SK-N-SH (cell line): ENCODE results near the gene ARL8A. TPM values are rescaled to one million over a fixed set of nuclear protein-coding genes. Genes with fewer than 3 reads are reported as not detected.

Experiments used
- CTCF ChIA-PET: fragments of 300-600, 350-600 bp; formaldehyde crosslinking; extraction: SDS; loops from one replicate; lab custom pipeline; 2021; lab: Yijun Ruan, JAX
- POLR2A ChIA-PET: fragments of 350-600 bp; sonication (Branson Sonifier 250); formaldehyde crosslinking; extraction: SDS; loops from one replicate; lab custom pipeline; 2020; ENCODE audit warnings: antibody characterized with exemption, inconsistent platforms; lab: Yijun Ruan, JAX
- DNase-seq: peaks from one replicate; pipeline ENCODE4 v3.0.0; 2012
- H2AFZ ChIP-seq: fragments of 200-600 bp; sonication (generic); 2 replicates; pipeline ENCODE4 v1.8.1; 2016; ENCODE audit warnings: antibody characterized with exemption, mild to moderate bottlenecking, low read depth
- H3F3A ChIP-seq: fragments of 200-600 bp; sonication (generic); replicated peaks from 2 replicates; pipeline ENCODE3; 2016; ENCODE audit warnings: antibody characterized with exemption, mild to moderate bottlenecking; ENCODE audit not compliant: insufficient read depth
- H3K27ac ChIP-seq, 2 experiments: fragments of 200-500 bp in 1 of 2; fragments of 200-600 bp in 1 of 2; sonication (Bioruptor generic) in 1 of 2; sonication (generic), shearing (Covaris generic) in 1 of 2; 2 replicates each; pipeline versions ENCODE4 v1.5.1 to v1.6.1; 2014 to 2016; ENCODE audit warnings: low read depth in 2 of 2, inconsistent platforms in 1 of 2, low read length in 1 of 2, mild to moderate bottlenecking in 1 of 2, mixed read lengths in 1 of 2
- H3K27me3 ChIP-seq: fragments of 200-600 bp; sonication (generic), shearing (Covaris generic); 2 replicates; pipeline ENCODE4 v1.6.1; 2016; ENCODE audit warnings: mixed run types; ENCODE audit not compliant: insufficient read depth
- H3K36me3 ChIP-seq, 2 experiments: fragments of 200-500 bp in 1 of 2; fragments of 200-600 bp in 1 of 2; sonication (Bioruptor generic) in 1 of 2; sonication (generic) in 1 of 2; replicated peaks in 1 of 2; 2 replicates each; pipeline versions ENCODE3 to v1.5.1; 2014 to 2016; ENCODE audit warnings: low read length in 1 of 2, mild to moderate bottlenecking in 1 of 2; ENCODE audit not compliant: insufficient read depth in 2 of 2, control insufficient read depth in 1 of 2
- H3K4me1 ChIP-seq, 2 experiments: fragments of 200-500 bp in 1 of 2; fragments of 200-600 bp in 1 of 2; sonication (Bioruptor generic) in 1 of 2; sonication (generic), shearing (Covaris generic) in 1 of 2; 2 replicates each; pipeline versions ENCODE4 v1.5.1 to v1.6.1; 2014 to 2016; ENCODE audit warnings: low read depth in 1 of 2, low read length in 1 of 2, mixed run types in 1 of 2; ENCODE audit not compliant: insufficient read depth in 2 of 2, control insufficient read depth in 1 of 2
- H3K4me2 ChIP-seq: fragments of 200-600 bp; sonication (generic), shearing (Covaris generic); 2 replicates; pipeline ENCODE4 v1.6.1; 2017; ENCODE audit warnings: mixed run types
- H3K4me3 ChIP-seq, 2 experiments: fragments of 200-500 bp in 1 of 2; fragments of 200-600 bp in 1 of 2; sonication (Bioruptor generic) in 1 of 2; sonication (generic), shearing (Covaris generic) in 1 of 2; 2 replicates each; pipeline versions ENCODE4 v1.5.1 to v1.8.1; 2014 to 2016; ENCODE audit warnings: low read depth in 2 of 2, inconsistent platforms in 1 of 2, low read length in 1 of 2, mild to moderate bottlenecking in 1 of 2, mixed read lengths in 1 of 2, moderate library complexity in 1 of 2
- H3K79me2 ChIP-seq: fragments of 200-600 bp; sonication (generic); 2 replicates; pipeline ENCODE4 v1.8.1; 2017; ENCODE audit warnings: mild to moderate bottlenecking; ENCODE audit not compliant: insufficient read depth
- H3K9ac ChIP-seq: fragments of 200-600 bp; sonication (generic); 2 replicates; pipeline ENCODE4 v1.6.1; 2017; ENCODE audit warnings: mixed run types
- H3K9me2 ChIP-seq: fragments of 200-600 bp; sonication (generic); 2 replicates; pipeline ENCODE4 v1.6.1; 2017; ENCODE audit warnings: mixed run types
- H3K9me3 ChIP-seq: fragments of 200-600 bp; sonication (generic); 2 replicates; pipeline ENCODE4 v1.6.1; 2017; ENCODE audit warnings: mixed run types, mild to moderate bottlenecking, moderate library complexity
- H4K20me1 ChIP-seq: fragments of 200-600 bp; sonication (generic); 2 replicates; pipeline ENCODE4 v1.6.1; 2017; ENCODE audit warnings: mild to moderate bottlenecking, mixed run types; ENCODE audit not compliant: insufficient read depth
- CHD2 ChIP-seq: fragments of 150-350 bp; IDR thresholded peaks from 2 replicates; pipeline ENCODE4 v1.6.1; 2018; ENCODE audit warnings: low read length; ENCODE audit not compliant: partially characterized antibody
- ELF1 ChIP-seq: IDR thresholded peaks from 2 replicates; pipeline ENCODE4 v1.4.0; 2012
- FOSL2 ChIP-seq: IDR thresholded peaks from 2 replicates; pipeline ENCODE4 v1.4.0; 2012; ENCODE audit warnings: low read depth, mild to moderate bottlenecking, moderate library complexity, borderline replicate concordance
- MXI1 ChIP-seq: IDR thresholded peaks from 2 replicates; pipeline ENCODE4 v1.6.1; 2012; ENCODE audit warnings: mild to moderate bottlenecking, low read depth, low read length, improper control_type of control experiment
- RCOR1 ChIP-seq: fragments of 150-350 bp; IDR thresholded peaks from 2 replicates; pipeline ENCODE4 v1.6.1; 2017; ENCODE audit warnings: antibody characterized with exemption, low read length
- SIN3A ChIP-seq: IDR thresholded peaks from 2 replicates; pipeline ENCODE4 v1.6.1; 2012; ENCODE audit warnings: low read depth, mild to moderate bottlenecking, low read length, moderate library complexity, borderline replicate concordance
- YY1 ChIP-seq: IDR thresholded peaks from 2 replicates; pipeline ENCODE4 v1.4.0; 2012; ENCODE audit warnings: low read depth, mild to moderate bottlenecking
- WGBS: methylation state at CpG from one replicate; pipeline ENCODE4 v1.1.6; 2017; ENCODE audit warnings: low lambda C conversion rate; 5-methylcytosine and 5-hydroxymethylcytosine counted together
- polyA plus RNA-seq, 3 experiments: library from polyadenylated mRNA; depleted of rRNA; stranded (reverse); fragments of >200 nt; gene quantifications; 2 replicates each; pipeline ENCODE4 v1.2.3, GENCODE V29; 2012
- TF ChIP-seq, protein P1 (sequence below): IDR thresholded peaks from 2 replicates; pipeline ENCODE4 v1.4.0; 2012; ENCODE audit warnings: low read depth, borderline replicate concordance
- TF ChIP-seq, protein P2 (sequence below): IDR thresholded peaks from 2 replicates; pipeline ENCODE4 v1.6.1; 2012; ENCODE audit warnings: mild to moderate bottlenecking, low read depth, low read length, moderate library complexity
- TF ChIP-seq, protein P3 (sequence below): IDR thresholded peaks from 2 replicates; pipeline ENCODE4 v1.4.0; 2012; ENCODE audit warnings: low read depth, borderline replicate concordance

The ARL8A gene
- polyA plus RNA-seq, 1 of the 3 experiments (the other 2 are of a cell fraction) = 66.9 TPM

DNA sequence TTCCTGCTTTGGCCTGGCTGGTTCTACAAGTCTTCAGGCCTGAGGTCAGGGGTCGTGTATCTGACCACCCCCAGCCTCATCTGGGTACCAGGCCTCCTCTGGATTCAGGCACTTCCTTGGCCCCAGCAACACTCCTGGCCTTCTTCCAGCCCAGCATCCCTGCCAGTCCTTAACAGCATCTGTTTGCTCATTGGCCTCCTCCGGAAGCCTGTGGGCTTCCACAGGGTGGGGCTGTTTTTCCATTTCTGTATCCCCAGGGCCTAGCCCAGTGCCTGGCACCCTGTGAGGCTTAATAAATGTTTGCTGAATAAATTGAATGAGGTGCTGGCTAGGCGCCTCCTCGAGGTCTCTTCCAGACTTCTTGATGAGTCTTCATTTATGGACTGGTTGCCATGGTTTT, 43.4 kb downstream of the ARL8A start:
- no peaks in the 10 kb centered on the region for H3K36me3 ChIP-seq
- H2AFZ ChIP-seq = no peak overlapping the region; the same call in 1 of the 2 replicates
- H4K20me1 ChIP-seq = no peaks in the 10 kb centered on the region
- POLR2A ChIA-PET = no interaction called here
- peak; percentile 55 for DNase-seq
- H3K27me3 ChIP-seq = no peaks in the 10 kb centered on the region
- H3K4me2 ChIP-seq = no peak overlapping the region
- no peaks in the 10 kb centered on the region for H3K9me3 ChIP-seq
- no peak overlapping the region for H3K4me3 ChIP-seq
- CTCF ChIA-PET = interaction anchor here (1.1 to 5.2 kb wide), 7 partner anchors 11 to 101 kb away, joined by 3 to 26 read pairs (median 6); no protein-coding TSS in a partner anchor
- H3K9me2 ChIP-seq = no peaks in the 10 kb centered on the region
- TF ChIP-seq CHD2 = no peak
- no peak for TF ChIP-seq SIN3A
- TF ChIP-seq FOSL2 = no peak
- TF ChIP-seq, protein P1, sequence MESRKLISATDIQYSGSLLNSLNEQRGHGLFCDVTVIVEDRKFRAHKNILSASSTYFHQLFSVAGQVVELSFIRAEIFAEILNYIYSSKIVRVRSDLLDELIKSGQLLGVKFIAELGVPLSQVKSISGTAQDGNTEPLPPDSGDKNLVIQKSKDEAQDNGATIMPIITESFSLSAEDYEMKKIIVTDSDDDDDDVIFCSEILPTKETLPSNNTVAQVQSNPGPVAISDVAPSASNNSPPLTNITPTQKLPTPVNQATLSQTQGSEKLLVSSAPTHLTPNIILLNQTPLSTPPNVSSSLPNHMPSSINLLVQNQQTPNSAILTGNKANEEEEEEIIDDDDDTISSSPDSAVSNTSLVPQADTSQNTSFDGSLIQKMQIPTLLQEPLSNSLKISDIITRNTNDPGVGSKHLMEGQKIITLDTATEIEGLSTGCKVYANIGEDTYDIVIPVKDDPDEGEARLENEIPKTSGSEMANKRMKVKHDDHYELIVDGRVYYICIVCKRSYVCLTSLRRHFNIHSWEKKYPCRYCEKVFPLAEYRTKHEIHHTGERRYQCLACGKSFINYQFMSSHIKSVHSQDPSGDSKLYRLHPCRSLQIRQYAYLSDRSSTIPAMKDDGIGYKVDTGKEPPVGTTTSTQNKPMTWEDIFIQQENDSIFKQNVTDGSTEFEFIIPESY = no peak
- TF ChIP-seq, protein P2, sequence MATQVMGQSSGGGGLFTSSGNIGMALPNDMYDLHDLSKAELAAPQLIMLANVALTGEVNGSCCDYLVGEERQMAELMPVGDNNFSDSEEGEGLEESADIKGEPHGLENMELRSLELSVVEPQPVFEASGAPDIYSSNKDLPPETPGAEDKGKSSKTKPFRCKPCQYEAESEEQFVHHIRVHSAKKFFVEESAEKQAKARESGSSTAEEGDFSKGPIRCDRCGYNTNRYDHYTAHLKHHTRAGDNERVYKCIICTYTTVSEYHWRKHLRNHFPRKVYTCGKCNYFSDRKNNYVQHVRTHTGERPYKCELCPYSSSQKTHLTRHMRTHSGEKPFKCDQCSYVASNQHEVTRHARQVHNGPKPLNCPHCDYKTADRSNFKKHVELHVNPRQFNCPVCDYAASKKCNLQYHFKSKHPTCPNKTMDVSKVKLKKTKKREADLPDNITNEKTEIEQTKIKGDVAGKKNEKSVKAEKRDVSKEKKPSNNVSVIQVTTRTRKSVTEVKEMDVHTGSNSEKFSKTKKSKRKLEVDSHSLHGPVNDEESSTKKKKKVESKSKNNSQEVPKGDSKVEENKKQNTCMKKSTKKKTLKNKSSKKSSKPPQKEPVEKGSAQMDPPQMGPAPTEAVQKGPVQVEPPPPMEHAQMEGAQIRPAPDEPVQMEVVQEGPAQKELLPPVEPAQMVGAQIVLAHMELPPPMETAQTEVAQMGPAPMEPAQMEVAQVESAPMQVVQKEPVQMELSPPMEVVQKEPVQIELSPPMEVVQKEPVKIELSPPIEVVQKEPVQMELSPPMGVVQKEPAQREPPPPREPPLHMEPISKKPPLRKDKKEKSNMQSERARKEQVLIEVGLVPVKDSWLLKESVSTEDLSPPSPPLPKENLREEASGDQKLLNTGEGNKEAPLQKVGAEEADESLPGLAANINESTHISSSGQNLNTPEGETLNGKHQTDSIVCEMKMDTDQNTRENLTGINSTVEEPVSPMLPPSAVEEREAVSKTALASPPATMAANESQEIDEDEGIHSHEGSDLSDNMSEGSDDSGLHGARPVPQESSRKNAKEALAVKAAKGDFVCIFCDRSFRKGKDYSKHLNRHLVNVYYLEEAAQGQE = no peak
- TF ChIP-seq MXI1 = no peak
- no peak for TF ChIP-seq YY1
- no peak for TF ChIP-seq RCOR1
- no peaks in the 10 kb centered on the region for H3K79me2 ChIP-seq
- WGBS = 47% methylated on average over 4 of the region's 4 CpGs
- H3K27ac ChIP-seq = no peak overlapping the region
- peaks cover 0 to 5% of the 10 kb centered on the region in 2 experiments; a peak in 1 of 4 replicates for H3K4me1 ChIP-seq
- no peaks in the 10 kb centered on the region for H3F3A ChIP-seq
- H3K9ac ChIP-seq = no peak overlapping the region

DNA sequence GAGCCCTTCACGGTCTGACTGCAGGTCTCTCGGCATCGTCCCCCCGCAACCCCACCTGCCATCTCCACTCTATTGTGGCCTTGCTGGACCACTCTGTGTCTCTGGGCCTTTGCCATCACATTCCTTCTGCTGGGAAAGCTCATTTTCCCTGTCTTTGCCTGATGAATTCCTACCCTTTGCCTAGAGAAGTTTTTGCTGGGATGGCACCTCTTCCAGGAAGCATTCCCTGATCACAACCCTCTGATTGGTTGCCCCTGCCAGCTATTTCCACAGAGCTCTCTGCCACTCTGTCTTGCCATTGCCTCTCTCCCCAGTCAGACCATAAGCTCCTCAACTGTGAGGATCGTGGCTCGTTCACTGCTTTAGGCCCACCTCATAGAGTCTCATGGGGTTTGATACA, 50.7 kb downstream of the ARL8A start:
- Histone ChIP-seq H2AFZ (no peak overlapping the region), H4K20me1 (no peaks in the 10 kb centered on the region), H3K36me3 (no peaks in the 10 kb centered on the region), H3K27ac (no peak overlapping the region), H3K4me3 (no peak overlapping the region), H3K9ac (no peak overlapping the region), H3K4me2 (no peak overlapping the region), H3K9me3 (no peaks in the 10 kb centered on the region), H3F3A (no peaks in the 10 kb centered on the region), H3K4me1 (no peaks in the 10 kb centered on the region), H3K9me2 (no peaks in the 10 kb centered on the region), H3K27me3 (no peaks in the 10 kb centered on the region; the same call in 1 of the 2 replicates), H3K79me2 (no peaks in the 10 kb centered on the region)
- TF ChIP-seq, protein P3, sequence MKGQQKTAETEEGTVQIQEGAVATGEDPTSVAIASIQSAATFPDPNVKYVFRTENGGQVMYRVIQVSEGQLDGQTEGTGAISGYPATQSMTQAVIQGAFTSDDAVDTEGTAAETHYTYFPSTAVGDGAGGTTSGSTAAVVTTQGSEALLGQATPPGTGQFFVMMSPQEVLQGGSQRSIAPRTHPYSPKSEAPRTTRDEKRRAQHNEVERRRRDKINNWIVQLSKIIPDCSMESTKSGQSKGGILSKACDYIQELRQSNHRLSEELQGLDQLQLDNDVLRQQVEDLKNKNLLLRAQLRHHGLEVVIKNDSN = no peak
- no peak for TF ChIP-seq ELF1
- TF ChIP-seq YY1 = no peak
- POLR2A ChIA-PET = no interaction called here
- CTCF ChIA-PET = interaction anchor here (1.2 to 2.0 kb wide), 2 partner anchors 24 to 85 kb away, joined by 6 to 8 read pairs; no protein-coding TSS in a partner anchor
- WGBS = 90% methylated on average over 6 of the region's 6 CpGs
- DNase-seq = no peak
